ENCODE measurements around the gene SYNPR.

- no peak for TF ChIP-seq CTCF (IDR thresholded peaks at IDR 0.05; ENCODE audit: borderline replicate concordance, extremely low read depth, low read length, poor library complexity, severe bottlenecking)
- no peak for TF ChIP-seq EZH2 (IDR thresholded peaks at IDR 0.05; ENCODE audit: borderline replicate concordance, low read depth, low read length, severe bottlenecking)
Measured at GRCh38 chr3:63613561-63613960, 335.5 kb downstream of the SYNPR start.
